NCI-H1417 (cell line): ENCODE results near the gene ST6GAL1.
"Not testable (repeated sequence)": the region's sequence is repeated elsewhere in the genome, so short reads cannot be mapped to it uniquely, and the experiment has no call there.

ENCODE experiments used
- DNase-seq, 3 experiments: peaks; one replicate each; lab custom pipeline; 2025; lab: John Stamatoyannopoulos, UW

ST6GAL1 gene

DNA sequence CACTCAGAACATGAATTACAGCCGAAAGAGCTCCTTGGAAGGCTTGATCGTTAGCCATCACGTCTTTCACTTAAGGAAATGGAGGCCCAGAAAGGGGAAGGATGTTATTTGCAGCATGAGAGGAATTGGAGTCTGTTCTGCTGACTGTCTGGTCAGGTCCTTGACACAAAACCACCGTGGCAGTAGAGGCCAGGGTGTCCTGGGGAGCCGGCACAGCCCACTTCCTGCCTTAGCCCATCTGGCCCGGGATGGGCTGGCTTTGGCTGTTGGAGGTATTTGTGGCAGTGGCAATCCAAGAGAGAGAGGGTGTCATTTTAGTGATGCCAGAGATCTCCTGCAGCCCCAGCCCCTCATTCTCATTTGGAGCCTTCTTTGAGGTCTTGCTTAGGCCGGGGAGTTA is 37.4 kb downstream of the ST6GAL1 start:
- DNase-seq, result no peak

- no peak for DNase-seq
These were observed 39.3 kb downstream of the ST6GAL1 start for GRCh38 chr3:186969607-186970006.

DNA sequence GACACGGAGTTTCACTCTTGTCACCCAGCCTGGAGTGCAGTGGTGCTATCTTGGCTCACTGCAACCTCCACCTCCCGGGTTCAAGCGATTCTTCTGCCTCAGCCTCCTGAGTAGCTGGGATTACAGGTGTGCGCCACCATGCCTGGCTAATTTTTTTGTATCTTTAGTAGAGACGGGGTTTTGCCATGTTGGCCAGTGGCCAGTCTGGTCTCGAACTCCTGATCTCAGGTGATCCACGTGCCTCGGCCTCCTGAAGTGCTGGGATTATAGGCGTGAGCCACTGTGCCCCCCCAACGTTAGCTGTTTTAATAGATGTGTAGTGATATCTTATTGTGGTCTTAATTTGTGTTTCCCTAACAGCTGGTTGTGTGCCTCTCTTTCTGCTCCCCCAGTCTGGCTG is 40.8 kb downstream of the ST6GAL1 start:
- DNase-seq, result not testable (repeated sequence)

DNA sequence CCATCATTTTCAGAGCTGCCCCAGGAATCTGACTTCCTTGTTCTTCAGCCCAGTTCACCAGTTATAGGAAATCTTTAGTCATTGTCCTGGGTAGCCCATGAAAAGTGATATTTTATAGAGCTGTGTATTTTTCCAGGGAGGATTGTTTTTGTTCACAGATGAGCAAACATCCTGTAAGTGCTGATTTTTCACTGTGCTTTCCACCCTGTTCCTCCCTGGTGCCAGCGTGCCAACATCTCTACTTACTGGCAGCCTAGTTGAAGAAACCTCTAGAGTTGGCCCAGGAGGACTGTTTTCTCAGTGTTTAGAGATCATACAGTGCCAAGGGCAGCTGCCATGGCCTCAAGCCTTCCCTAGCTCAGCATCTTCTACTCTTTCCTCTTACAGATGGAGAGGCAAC is 41.3 kb downstream of the ST6GAL1 start:
- DNase-seq, result no peak

DNA sequence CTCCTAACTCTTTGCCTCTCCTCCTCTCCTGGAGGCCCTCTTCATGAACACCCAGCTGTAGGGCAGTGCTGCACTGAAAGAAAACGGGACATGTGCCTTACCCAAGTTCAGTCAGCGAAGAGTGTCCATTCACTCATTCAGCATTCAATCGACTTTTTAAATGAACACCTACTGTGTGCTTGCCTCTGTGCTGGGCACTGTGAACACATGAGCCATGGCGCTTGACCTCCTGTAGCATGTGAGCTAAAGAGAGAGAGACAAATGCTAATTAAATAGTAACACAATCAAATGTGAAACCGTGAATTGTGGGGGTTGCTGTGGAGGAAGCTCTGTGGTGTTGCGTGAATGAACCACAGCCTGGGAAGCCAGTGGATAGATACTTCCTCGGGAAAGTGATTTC is 43.4 kb downstream of the ST6GAL1 start:
- no peak for DNase-seq

GRCh38 chr3:186974824-186975313 is 44.5 kb downstream of the ST6GAL1 start:
- DNase-seq, result no peak

- no peak for DNase-seq
These were observed 45.4 kb downstream of the ST6GAL1 start for GRCh38 chr3:186975726-186976125.

DNA sequence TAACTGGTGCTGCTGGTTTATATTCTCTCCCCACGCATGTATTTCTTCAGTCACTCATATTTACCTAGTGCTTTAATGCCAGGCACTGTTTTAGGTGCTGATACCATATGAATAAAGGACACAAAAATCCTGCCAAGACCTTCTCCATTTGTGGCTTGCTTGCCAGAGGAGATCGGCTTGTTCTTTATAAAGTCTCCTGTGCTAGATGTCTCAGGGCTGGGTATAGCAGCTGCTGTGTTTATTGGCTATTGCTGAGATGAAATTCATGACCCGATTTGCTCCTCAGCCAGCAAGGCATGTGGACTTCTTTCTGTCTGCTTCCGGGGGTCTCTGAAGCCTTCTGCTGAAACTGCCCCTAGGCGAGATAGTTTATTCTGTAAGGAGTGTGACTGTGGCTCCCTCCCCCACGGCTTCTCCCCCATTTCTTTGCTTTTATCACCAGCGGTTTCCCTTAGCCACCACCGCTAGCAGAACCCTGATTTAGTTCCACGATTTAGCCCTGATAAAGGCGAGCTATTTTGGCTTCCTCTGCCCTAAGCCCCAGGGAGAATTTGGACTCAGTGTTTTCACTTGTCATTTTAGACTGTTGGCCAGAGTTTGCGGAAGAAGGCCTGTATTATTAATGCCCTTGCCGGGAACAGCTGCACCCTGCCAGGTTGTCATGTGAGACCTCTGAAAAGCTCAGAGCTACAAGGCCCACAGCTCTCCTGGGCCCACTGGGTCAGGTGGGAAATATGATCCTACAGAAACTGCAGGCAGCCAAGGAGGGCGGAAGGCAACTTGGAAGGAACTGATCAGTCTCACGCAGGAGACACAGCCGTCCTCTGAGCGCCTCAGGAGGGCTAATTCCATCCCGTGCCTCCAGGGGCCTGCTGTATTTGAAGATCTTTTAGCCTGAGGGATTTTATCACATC is 46.8 kb downstream of the ST6GAL1 start:
- DNase-seq, result peak in 2 of 3 experiments; percentile 33 to 83

DNA sequence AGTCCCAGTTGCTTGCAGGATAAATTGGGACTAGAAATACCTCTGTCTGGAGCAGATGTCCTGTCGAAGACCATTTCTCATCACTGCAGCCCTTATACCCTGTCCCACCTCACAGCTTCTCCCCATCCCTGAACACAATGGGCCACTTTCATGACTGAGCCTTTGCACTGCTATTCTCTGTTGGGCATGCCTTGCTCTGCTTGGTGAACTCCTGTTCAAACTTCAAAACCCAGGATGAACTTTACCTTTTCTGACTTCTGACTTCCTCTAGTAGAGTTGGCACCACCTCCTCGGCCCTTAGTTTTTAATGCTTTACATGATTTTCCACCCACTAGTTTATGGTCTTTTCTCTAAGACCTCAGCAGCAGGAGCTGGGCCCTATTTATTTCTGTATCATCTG is 48.4 kb downstream of the ST6GAL1 start:
- DNase-seq, result no peak

DNA sequence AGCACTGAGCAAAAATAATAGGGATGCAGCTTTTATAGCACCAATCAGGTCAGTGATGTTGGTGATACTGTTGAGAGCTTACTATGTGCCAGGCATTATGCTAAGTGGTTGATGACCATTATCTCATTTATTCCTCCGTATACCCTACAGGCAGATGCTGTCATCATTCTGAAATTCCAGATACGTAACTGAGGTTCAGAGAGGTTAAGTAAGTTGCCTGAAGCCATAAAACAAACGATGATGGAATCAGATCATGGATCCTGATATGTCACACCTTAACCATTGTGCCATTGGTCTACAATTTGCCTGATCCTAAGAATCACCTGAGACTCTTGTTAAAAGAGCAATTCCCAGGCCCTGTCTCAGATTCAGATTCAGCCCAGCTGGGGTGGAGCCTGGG is 49.5 kb downstream of the ST6GAL1 start:
- no peak for DNase-seq

- DNase-seq, result no peak
These were observed 50.7 kb downstream of the ST6GAL1 start for GRCh38 chr3:186980989-186981388.

- DNase-seq, result no peak
These were observed 53.3 kb downstream of the ST6GAL1 start for GRCh38 chr3:186983659-186984058.

GRCh38 chr3:186984064-186984463 is 53.7 kb downstream of the ST6GAL1 start:
- no peak for DNase-seq

- peak in 1 of 3 experiments; percentile 42 for DNase-seq
These were observed 55.5 kb downstream of the ST6GAL1 start for GRCh38 chr3:186985661-186986364.

GRCh38 chr3:186986406-186986805 is 56.1 kb downstream of the ST6GAL1 start:
- peak in 1 of 3 experiments; percentile 13 for DNase-seq

GRCh38 chr3:186986816-186987215 is 56.5 kb downstream of the ST6GAL1 start:
- no peak for DNase-seq

GRCh38 chr3:186988806-186989205 is 58.5 kb downstream of the ST6GAL1 start:
- DNase-seq, result no peak

GRCh38 chr3:186989429-186989828 is 59.1 kb downstream of the ST6GAL1 start:
- no peak for DNase-seq

- DNase-seq, result no peak
These were observed 60.0 kb downstream of the ST6GAL1 start for GRCh38 chr3:186990277-186990676.

- no peak for DNase-seq
These were observed 60.6 kb downstream of the ST6GAL1 start for GRCh38 chr3:186990878-186991308.

DNA sequence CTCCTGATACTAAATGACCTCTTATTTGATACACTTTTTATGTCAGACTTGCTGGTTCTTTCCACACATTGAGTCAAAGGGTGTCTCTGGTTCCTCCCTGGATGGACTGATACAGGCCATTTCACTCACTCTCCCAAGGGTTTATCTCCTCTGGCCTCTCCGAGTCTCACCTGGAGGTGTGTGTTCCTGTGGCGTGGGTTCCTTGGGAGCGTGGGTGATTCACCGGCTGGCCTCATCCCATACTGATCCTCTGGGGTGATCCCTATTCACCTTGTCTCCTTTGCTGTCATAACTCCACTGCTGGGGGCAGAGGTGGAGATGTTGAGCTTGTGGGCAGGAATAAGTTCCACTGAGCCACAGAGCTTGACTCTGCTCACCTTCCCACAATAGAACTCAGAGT is 61.1 kb downstream of the ST6GAL1 start:
- DNase-seq, result no peak

DNA sequence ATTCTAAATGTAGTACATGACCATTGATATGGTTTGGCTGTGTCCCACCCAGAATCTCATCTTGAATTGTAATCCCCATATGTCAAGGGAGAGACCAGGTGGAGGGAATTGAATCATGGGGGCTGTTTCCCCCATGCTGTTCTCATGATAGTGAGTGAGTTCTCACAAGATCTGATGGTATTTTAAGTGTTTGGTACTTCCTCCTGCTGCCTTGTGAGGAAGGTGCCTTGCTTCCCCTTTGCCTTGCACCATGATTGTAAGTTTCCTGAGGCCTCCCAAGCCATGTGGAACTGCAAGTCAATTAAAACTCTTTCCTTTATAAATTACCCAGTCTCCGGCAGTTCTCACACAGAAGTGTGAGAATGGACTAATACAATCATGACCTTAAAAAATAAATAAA is 61.8 kb downstream of the ST6GAL1 start:
- not testable (repeated sequence) for DNase-seq

GRCh38 chr3:186993210-186993782 is 63.0 kb downstream of the ST6GAL1 start:
- DNase-seq, result no peak
